HG02938 (cell line): ENCODE measurements around the gene WDR74.
A peak's percentile ranks its signal among the peaks of the same experiment; 100 is the strongest.
"Not testable (repeated sequence)": the region's sequence is repeated elsewhere in the genome, so short reads cannot be mapped to it uniquely, and the experiment has no call there.

Experiments used
- ATAC-seq: cut with Tn5 transposase; IDR thresholded peaks from one replicate; pipeline ENCODE4 v1.9.1; 2021; ENCODE audit warnings: mild to moderate bottlenecking, moderate library complexity; ENCODE audit not compliant: unreplicated experiment

The WDR74 gene

GRCh38 chr11:62842171-62842741 is 2.9 kb upstream of the WDR74 start:
- ATAC-seq, result no peak

GRCh38 chr11:62841361-62842170 is 2.2 kb upstream of the WDR74 start:
- peak; percentile 38 for ATAC-seq

DNA sequence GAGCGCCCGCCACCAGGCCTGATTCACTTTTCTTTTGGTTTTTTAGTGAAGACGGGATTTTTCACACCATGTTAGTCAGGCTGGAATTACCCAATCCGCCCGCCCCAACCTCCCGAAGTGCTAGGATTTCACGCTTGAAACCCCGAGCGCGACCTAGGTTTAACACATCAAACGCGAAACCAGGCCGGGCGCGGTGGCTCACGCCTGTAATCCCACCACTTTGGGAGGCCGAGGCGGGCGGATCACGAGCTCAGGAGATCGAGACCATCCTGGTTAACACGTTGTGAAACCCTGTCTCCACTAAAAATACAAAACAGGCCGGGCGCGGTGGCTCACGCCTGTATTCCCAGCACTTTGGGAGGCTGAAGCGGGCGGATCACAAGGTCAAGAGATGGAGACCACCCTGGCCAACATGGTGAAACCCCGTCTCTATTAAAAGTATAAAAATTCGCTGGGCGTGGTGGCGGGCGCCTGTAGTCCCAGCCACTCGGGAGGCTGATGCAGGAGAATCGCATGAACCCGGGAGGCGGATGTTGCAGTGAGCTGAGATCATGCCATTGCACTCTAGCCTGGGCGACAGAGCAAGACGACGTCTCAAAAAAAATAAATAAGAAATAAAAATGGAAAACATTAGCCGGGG is 1.5 kb upstream of the WDR74 start:
- ATAC-seq, result peak; percentile 12

DNA sequence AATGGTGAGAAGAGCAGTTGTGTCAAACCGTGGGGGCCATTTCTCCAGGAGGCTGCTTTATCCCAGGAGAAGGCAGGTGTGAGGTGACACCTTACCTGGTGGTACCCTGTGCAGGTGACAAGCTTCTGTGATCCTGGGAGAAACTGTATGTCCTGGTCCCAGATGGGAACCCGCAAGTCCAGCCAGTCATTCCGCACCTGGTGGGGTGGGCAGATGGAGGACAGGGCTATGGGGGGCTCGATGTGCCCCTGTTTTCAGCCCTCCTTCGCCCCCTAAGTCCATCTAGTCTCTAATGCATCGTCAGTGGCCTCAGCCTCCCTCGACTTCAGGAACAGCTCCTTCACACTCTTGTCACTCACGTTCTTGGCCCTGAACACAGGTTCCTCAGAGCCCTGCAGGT is 4.1 kb downstream of the WDR74 start:
- no peak for ATAC-seq

GRCh38 chr11:62832336-62833234 is 6.8 kb downstream of the WDR74 start, which contains the start of gene TEX54:
TEX54 (minus strand) TSS chr11:62832841.
- ATAC-seq, result peak; percentile 4

- ATAC-seq, result peak; percentile 75
Observed at GRCh38 chr11:62831520-62832335, 7.7 kb downstream of the WDR74 start, which contains the start of gene STX5. STX5 (minus strand) TSS chr11:62832051; CDS start chr11:62831243, 808 bp downstream.

DNA sequence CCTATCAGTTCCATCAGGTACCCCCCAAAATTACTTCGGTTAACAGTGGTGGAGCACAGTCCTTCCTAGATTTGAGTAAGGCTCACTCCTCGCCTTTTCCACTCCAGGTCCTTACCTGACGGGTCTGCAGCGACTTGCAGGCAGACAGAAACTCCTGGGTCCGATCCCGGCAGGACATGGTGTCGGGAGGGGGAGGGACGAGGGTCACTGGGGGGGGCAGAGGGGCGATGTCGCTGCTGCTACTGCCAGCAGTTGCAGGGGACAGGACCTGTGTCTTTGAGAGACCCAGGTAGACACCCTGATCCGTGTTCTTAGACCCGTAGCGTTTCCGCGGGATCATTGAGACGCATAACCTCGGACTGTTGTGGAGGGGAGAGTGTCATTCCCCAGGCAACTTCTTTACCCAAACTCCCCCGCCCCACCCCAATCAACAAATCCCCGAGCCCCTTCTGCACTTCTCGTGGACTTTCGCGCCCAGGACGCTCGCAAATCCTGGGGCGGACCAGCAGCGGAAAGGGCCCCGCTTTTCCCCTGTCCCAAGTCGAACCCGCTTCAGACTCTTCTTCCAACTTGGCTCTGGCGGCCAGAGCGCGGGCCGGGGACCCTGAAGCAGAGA is 8.4 kb downstream of the WDR74 start:
- ATAC-seq, result no peak

- not testable (repeated sequence) for ATAC-seq
Observed at GRCh38 chr11:62828130-62828529, 11.3 kb downstream of the WDR74 start.

DNA sequence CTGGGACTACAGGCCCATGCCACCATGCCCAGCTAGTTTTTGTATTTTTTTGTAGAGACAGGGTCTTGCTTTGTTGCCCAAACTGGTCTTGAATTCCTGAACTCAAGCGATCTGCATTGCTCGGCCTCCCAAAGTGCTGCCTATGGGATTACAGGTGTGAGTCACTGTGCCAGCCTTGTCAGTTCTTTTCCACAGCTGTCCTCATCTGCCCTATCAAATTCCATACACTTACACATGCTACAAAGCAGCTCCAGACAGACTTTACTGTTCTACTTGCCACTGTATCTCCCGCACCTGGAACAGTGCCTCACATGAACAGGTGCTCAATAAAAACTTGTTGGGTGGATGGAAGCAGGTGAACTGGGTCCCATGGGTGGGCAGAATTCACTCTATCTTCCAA is 15.7 kb downstream of the WDR74 start:
- no peak for ATAC-seq

DNA sequence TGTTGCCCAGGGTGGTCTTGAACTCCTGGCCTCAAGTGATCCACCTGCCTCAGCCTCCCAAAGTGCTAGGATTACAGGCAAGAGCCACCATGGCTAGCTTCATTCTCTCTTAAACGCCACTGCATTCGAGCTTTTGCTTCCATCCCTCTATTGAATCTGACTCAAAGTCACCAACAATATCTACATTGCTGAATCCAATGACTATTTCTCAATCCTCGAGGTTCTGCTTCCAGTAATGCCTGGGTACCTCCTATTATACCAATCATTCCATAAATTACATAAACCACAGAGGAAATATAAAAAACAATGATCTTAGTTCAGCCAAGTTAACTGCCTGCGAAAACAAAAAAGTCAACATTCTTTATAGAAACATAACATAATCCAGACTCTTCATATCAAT is 22.3 kb downstream of the WDR74 start:
- ATAC-seq, result no peak

- no peak for ATAC-seq
Observed at GRCh38 chr11:62816557-62816956, 22.8 kb downstream of the WDR74 start.

DNA sequence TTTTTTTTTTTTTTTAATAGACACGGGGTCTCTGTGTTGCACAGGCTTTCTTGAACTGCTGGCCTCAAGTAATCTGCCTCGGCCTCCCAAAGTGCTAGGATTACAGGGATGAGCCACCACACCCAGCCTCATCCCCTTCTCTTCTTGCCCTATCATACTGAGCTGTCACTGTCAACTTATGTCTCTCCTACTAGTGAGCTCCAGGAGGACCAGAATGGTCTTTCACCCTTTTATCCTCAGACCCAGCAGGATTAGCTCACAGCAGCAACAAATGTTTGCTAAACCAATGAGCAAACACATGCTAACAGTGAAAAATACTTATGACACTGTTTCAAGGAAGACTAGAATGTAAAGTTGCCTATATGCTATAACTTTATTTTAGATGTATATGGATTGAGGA is 27.7 kb downstream of the WDR74 start:
- no peak for ATAC-seq

DNA sequence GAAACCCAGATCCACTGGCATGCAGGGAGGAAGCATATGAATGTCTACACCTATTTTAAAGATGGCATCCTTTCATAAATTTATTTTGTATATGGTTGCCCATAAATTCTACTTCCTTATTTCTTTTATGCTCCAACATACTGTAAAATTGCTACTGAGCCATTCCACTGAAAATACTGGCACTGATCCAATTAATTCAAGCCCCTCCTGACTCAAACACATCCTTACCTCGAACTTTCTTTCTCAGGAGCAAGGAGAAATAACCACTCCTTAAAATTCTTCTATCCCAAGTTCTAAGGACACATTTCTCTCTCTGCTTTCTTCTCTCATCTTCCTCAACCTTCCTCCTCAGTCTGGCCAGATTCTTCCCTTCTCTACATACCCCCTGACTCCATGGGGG is 28.6 kb downstream of the WDR74 start:
- ATAC-seq, result no peak

DNA sequence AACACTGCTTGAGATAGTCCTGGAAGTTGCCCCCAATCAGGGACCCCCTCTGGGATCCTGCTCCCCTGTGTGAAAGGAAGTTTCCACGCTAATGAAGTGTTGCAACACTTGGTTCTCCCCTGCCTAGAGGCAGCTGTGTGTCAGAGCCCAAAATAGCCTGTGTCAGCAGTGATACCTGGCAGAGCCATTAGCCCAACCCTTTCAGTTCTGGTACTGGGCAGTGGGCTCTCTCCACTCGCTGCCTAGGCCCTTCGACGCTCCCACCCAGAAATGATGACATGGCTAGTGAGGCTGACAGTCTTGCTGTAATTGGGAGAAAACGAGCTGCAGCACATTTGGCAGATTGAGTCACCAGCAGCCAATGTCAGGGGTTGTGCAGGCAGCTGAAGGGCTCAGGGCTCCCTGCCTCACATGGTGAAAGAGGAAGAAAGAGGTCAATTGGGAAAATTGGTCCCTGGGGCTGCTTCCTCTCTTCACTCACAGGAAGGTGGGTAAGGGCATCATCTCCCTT is 32.7 kb downstream of the WDR74 start:
- no peak for ATAC-seq

DNA sequence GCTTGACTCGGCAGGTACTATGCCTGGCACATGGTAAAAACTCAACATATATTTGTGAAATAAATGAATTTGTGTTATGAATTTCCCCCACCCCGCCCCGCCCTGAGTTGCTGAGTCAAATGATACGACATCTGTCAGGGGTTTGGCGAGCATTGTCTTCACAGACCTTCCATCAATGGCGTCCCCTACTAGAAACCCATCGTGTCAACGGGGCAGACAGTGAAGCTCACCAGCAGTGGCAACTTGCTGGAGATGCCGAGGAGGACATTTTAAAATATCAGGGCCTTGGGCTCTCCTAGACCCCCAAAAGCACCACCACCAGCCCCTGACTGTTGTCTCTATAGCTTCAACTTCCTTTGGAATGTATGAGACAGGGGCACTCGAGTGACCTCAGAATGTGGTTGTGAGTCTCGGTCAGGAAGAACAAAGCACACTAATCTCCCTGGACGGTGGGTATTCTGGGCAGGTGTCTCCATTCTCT is 33.4 kb downstream of the WDR74 start:
- no peak for ATAC-seq

DNA sequence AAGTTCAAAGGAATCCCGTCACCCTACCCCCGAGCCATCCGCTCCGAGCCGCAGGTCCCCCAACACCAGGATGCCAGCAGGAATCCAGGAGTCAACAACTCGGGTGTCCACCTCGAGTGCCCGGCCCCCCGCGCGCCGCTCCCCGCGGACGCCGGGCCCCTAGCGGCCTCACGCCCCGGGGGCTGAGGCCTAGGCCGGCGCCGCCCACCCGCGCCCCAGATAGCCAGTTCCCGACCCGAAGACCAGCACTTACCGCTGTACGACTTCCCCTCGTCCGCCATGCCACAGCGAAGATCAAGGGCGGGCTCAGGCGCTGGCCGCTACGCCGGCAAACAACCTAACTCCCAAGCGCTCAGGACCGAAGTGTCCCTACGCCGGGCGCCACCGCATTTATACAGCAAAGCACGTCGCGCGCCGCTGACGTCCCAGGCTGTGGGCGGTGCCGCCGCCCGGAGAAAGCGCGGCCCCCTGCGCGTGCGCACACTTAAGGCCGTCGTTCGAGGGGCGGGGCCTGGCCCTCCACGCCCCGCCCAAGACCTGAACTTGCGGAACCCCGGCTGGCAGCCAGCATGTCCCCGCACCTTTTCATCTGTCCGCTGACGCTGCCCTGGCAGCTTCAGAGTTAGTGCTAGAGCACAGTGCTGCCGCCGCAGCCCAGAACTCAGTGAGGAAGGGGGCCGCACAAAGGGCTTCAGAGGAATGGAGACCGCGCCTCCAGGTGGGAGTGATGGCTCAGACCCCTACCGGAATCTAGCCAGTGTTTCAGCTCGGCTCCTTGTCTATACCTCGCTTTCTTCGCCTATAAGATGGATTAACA is 34.1 kb downstream of the WDR74 start, which contains the start of gene NXF1:
TSS of gene NXF1 (minus strand) at position 365 of the 817 bp plus-strand sequence. CDS start at position 281, 84 bp downstream.
- peak; percentile 80 for ATAC-seq

DNA sequence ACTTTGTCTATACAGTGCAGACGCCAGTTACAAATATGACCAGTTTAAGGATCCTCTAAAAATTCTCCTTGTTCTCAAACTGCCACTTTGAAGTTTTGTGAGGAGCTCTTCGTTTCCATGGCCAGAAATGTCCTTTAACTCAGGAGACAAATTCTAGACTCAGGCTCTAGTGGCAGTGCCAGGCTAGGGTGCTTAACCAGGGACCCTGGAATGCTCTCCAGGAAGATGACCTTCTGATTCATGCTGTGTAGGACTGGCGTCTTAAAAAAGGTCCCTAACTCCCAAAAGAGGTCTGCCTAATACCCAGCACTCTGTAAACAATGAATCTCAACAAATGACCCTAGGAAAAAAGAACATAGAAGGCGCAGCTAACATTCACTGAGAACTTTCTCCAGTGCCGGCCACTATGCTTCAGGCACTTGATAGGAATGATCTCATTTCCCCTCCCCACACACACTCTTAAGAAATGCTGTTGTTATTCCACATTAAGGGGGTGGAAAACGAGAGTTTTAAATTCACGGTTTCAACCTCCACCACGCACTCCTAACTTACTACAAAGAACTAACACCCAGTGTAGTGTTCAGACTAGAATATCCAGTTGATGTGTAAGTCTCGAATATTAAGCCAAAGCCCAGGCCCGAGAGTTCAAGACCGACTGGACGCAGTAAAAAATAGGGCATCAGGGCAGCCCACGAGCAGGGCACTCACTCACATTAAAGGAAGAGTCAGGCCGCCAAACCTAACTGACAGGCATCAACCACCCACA is 34.9 kb downstream of the WDR74 start:
- no peak for ATAC-seq

GRCh38 chr11:62801071-62801470 is 38.3 kb downstream of the WDR74 start:
- no peak for ATAC-seq
